Activated T-cell treated with anti-CD3 and anti-CD28 coated beads, Interleukin-2, amount 50 U/mL, for 1 hour (primary cell): ENCODE measurements around the gene MTHFD1.

ENCODE experiments used
- DNase-seq: peaks from one replicate; pipeline ENCODE4 v3.0.0-alpha.2; 2020

Gene MTHFD1

DNA sequence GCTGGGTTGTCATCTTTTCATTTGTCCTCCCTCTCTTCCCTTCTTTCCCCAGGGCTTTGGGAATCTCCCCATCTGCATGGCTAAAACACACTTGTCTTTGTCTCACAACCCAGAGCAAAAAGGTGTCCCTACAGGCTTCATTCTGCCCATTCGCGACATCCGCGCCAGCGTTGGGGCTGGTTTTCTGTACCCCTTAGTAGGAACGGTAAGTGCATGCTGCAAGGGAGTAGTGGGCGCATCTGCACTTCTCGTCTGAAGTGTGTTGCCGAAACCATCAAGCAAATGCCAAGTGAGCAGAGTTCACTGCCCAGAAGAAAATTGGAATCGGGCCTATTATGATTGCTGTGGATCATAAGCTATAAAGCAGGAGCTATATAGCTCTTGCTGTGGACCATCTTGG is 66.5 kb downstream of the MTHFD1 start:
- no peak for DNase-seq

DNA sequence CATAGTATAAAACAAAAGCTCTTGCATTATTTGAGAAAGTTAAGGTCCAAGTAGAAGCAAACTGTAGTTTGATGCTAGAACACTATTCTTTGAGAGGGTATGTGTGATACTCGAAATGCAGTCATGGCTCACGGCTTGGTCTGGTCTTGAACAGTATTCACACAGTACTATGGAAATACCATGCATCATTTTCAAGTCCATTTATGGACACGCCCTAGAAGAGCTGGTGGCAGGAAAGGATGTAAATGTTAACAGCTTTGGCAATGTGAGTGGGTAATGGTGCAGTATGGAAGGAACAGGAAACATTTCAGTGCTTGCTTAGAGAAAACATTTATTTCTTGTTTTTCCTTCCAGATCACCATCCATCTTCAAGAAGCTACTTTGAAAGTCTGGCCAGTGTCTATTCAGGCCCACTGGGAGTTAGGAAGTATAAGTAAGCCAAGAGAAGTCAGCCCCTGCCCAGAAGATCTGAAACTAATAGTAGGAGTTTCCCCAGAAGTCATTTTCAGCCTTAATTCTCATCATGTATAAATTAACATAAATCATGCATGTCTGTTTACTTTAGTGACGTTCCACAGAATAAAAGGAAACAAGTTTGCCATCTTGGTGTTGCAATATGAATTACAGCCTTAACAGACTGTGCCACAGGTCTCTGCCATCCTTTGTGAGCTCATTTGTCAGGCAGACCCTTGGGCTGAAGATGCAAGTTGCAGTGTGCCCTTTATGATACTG is 71.4 kb downstream of the MTHFD1 start:
- DNase-seq, result no peak

DNA sequence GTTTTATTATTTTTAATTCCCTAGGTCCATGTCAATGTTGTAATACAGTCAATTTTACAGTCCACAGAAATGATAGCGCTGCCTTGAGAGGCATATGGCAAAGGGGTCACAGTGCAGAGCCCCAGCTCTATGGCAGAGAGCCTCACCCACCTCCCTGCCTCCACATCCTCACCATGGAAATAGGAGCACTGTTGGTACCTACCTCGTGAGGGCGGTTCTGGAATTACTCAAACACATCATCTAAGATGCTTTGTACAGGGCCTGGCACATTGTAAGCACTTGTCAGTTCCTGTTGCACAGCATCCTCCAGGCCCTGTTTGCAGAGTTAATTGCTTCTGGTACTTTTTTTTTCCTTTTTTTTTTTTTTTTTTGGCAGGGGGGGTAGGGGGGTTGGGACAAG is 73.1 kb downstream of the MTHFD1 start:
- no peak for DNase-seq

DNA sequence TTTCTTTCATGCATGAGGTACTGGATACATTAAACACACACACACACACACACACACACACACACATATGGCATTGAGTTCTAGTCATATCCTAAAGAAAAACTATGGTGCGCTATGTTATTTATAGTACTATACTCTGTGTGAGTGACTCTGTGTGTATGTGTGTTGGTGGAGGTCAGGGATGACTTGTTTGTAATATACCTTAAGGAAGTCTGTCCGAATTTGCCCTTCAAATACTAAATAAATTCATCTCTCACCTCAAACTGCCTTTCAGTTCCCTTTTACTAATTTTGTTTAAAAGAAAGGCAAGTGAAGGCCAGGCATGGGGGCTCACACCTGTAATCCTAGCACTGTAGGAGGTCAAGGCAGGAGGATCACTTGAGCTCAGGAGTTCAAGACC is 75.0 kb downstream of the MTHFD1 start:
- DNase-seq, result no peak

DNA sequence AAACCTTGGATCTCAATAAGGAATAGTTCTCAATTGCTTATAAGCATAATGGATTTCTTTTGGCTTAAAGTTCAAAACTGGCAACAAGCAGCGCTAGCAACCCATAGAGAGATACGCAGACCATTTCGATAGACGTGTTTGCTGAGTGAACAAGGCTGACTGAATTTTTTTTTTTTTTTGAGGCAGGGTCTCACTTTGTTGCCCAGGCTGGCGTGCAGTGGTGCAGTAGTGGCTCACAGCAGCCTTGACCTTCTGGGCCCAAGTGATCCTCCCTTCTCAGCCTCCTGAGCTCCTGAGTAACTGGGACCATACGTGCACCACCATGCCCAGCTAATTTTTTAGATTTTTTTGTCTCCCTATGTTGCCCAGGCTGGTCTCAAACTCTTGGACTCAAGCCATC is 75.7 kb downstream of the MTHFD1 start:
- DNase-seq, result no peak

DNA sequence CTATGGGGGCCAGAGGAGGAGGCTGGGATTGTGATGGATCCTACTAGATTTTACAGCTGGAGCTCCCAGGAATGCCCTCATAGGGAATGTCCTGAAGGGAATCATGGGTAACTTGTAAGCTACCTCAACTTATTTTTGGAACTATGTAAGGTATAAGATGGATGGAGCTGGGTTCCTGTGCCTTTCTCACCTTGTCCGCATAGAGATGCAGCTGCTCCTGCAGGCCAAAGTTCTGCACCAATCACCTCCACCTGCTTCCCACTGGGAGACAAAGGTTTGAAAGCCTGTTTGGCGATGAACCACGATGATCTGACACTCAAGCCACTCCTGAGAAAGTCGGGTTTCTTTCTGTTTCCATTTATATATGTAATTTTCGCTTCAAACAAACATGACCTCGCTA is 76.5 kb downstream of the MTHFD1 start:
- no peak for DNase-seq

DNA sequence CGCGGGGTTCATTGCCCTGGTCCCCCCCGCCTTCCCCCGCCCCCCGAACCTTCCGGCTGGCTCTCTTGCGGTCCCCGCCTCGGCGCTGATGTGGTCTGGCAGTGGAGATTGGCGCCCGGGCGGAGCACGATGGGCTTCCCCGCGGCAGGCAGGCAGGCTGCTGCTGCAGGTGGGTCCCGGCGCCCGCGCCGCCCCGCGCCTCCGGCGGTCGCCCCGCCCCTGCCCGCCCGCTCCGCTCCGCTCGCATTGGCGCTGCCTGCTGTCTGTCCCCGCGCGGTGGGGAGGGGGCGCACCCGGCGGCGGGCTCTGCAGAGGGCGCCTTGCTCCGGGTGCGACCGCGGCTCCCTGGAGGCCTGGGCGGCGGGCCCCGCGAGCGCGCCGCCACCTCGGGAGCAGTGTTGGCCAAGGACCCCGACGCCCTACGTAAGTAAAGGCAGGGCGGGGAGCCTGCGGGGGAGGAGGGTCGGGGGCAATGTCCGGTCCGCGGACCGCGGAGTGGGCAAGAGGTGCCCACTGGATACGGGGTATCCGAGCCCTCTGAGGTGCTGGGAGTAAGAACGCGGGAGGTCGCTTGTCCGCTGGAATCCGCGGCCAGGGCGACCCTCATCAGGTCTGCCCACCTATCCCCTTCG is 77.2 kb downstream of the MTHFD1 start, which contains the start of gene AKAP5:
Gene AKAP5, plus strand, starts transcription at position 309 of the 632 bp plus-strand sequence. CDS start 2,896 bp downstream, outside the sequence.
- peak; percentile 72 for DNase-seq

DNA sequence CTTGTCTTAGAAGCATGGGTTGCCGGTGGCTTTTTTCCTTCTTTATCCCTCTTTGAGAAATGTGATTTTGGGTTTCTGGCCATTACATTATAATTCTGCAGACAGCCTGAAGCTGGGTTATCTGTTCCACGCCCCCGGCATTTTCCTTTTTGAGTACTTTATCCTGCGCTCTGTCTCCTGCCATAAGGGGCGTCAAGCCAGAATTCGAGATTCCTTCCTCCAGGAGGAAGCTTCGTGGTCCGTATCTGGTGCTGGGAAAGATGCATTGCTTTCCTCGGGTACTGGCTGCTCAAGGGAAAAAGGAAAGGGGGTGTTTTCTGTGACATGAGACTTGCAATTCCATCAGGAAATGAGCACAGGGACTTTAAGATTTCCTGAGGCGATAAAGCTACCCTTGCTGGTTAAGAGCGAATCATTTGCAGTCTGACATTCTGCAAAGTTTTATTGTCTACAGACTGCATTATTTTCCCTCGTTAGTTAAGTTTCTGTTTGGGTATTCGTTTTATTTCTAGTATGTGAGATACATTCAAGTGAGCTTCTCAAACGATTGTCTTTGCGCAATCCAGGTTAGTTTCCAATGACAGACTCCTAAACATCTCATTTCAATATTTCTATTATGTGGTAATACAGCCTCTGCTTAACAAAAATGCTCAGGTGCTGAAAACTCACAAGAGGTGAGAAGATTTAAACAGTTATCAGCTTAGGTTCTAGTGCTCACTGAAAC is 77.8 kb downstream of the MTHFD1 start:
- DNase-seq, result no peak

DNA sequence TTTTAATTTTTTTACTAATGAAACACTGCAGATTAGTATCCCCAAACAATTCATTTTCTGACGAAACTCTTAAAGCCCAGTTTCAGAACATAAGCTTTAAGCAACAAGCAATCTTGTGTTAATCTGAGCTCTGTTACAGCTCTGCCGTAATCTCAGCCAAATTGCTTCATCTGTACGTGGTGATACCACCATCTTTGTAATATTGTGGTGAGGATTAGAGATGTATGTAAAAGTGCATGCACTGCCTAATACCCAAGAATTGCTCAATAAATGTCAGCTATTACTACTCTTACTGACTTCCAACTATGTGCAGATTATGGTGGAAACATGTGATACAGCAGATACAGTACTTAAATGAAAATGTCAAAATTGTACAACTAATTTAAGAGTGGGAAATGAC is 78.9 kb downstream of the MTHFD1 start:
- DNase-seq, result no peak

DNA sequence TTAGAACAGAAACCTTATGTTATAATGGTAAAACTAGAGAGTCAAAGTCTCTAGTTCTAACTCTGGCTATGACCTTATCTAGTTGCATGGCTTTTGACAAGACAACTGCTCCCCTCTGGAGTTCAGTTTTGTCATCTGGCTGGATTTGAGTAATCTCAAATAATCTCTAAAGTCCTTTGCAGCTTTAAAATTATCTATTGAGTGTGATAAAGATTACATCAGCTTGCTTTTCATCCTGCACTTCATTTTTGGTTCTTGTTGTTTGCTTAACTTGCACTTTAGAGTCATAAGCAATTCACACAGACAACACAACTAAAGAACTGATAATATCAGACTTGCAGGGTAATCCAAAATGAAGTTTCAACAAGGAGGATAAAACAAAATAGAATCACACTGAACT is 79.4 kb downstream of the MTHFD1 start:
- DNase-seq, result no peak

DNA sequence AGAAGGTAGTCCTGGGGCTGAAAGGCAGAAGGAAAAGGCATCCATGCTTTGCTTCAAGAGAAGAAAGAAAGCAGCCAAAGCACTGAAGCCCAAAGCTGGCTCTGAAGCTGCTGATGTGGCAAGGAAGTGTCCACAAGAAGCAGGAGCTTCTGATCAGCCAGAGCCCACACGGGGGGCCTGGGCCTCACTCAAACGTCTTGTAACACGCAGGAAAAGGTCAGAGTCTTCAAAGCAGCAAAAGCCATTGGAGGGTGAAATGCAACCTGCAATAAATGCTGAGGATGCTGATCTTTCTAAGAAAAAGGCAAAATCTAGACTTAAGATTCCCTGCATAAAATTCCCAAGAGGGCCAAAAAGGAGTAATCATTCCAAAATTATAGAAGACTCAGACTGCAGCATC is 80.3 kb downstream of the MTHFD1 start:
- no peak for DNase-seq

DNA sequence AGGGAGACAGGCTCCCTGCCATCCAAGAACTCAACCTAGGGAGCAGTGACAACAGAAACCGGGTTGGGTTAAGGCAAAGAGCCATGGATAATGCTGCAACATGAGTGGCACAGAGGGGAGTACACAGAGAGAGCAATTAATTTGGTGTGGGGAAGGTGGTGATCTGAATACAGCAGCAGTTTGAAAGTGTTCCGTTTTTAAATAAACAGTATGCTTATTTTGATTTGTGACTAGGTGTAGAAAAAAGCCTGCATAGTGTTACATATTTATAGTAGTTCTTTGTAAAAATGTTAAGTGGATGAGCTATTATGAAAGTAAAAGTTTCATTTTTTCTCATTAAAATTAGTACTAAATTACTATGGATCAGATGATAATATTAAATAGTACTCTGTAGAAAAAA is 85.9 kb downstream of the MTHFD1 start:
- no peak for DNase-seq

DNA sequence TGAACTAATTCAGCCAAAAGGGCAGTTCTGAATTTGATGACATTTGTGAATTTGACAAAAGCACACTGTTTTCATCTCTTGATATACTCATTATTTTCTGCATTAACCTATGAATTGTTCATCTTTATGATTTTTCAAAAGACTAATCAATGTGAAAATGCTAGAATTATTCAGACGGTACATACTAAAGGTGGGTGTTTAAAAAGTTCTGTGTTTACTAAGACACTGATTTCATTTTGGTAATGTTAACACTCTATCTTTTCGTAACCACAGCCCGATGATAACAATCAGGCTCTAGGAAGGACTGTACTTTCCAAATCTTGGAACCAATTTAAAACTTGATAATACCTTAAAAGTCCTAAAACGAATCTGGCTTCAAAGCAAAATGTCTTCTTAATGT is 86.5 kb downstream of the MTHFD1 start:
- no peak for DNase-seq

DNA sequence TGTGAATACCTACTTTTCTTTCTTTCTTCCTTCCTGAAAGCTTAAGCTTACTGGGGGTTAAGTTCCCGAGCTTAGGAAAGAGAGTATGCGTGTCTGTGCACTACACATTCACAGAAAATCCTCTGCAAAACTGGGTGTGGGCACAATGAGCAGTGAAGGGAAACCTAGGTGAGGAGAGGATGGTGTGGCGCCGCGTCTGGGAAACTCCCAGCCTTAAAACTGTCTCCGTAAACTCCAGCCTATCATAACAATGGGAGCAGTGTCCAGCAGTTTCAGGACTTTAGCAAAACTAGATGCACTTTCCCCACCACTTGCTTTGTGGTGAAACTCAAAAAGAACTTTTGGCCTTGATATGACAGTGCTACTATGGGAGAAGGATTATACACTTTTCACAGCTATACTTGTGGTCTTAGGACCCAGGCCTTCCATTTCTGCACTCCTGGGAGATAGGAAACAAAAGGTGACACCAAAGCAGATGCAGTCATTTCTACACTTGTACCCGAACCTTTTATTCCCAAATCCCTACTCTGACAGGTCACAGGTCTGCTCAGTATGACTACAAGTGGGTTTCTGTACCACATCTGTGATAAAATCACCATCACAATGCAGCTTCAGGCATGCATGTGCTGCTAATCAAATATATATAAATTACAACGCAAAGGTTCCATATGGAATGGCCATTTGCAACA is 87.6 kb downstream of the MTHFD1 start:
- no peak for DNase-seq

DNA sequence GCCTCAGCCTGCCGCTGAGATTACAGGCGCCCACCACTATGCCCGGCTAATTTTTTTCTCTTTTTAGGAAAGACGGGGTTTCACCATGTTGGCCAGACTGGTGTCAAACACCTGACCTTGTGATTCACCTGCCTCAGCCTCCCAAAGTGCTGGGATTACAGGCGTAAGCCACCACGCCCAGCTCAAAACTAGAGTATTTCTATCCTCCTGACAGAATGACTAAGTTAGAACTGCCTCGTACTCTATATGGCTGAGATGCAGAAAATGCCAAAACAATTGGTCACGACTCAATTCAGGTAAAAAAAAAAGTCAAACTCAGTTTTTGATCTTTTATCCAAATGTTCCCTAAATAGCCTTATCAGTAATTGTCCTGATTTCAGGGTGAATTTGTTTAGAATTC is 88.3 kb downstream of the MTHFD1 start:
- no peak for DNase-seq

DNA sequence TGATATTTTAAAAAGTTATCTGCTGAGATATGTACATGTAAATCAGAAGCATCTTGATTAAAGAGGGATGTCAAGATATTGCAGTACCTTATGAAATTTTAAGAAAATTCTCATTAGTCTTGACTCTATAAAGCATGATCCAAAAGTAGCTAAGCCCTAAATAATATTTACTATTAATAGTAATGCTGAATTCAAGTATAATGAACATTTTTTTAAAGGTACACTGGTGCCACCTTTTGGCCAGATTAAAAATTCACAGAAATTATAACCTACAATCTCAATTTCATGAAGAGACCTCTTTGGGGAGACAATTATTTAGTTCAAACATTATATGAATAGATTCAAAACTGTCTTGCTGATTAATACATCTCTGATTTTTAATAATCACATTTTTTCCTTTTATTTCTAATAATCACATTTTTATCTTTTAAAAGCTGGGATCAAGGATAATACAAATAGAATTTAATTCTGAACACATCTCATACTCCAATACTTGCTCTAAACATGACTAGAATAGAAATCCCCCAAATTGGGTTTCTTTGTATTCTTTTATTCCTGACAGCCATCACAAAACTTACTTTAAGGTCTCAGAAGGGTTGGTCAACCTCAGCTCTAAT is 90.6 kb downstream of the MTHFD1 start:
- no peak for DNase-seq

DNA sequence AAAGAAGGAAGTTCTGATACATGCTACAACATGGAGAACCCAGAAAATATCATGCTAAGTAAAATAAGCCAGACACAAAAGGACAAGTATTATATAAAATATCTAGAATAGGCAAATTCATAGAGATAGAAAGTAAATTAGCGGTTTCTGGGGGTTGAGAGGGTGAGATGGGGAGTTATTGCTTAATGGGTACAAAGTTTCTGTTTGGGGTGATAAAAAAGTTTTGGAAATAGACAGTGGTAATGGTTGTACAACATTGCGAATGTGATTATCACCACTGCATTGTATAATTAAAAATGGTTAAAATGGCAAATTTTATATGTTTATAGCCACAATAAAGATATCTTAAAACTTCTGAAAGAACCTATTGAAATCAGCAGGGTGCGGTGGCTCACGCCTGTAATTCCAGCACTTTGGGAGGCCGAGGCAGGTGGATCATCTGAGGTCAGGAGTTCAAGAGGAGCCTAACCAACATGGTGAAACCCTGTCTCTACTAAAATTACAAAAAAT is 100.5 kb downstream of the MTHFD1 start:
- no peak for DNase-seq

DNA sequence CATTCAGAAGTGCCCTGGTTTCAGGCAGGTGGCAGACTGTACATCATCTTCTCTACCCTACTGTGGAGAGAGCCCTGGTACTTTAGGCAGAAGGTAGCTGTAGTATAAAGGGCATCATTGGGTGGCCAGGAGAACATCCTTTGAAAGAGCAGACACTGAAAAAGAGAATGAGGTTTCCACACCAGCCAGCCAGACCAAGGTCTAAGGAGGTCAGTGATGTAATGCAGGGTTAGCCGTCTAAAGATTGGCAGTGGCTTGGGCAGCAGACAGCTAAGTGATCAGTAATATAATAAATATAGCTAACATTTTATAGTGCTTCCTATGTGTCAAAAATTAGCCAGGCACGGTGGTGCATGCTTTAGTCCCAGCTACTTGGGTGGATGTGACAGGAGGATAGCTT is 103.5 kb downstream of the MTHFD1 start:
- no peak for DNase-seq

DNA sequence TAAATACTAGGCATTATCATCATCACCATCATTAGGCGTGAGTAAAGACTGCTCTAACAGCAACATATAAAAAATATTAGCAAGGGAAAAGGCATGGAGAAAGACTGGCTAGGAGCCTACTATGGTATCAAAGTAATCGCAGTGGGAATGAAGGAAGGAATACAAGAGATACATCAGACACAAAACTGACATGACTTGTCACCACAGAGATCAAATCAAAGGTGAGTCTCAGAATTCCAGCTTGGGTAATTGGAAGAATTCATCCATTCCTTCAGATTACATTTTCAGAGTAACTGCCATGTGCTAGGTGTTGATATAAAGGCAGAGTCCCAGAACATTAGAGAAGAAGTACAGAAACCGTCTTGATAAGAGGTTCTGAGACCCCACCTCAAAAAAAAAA is 105.3 kb downstream of the MTHFD1 start:
- no peak for DNase-seq

DNA sequence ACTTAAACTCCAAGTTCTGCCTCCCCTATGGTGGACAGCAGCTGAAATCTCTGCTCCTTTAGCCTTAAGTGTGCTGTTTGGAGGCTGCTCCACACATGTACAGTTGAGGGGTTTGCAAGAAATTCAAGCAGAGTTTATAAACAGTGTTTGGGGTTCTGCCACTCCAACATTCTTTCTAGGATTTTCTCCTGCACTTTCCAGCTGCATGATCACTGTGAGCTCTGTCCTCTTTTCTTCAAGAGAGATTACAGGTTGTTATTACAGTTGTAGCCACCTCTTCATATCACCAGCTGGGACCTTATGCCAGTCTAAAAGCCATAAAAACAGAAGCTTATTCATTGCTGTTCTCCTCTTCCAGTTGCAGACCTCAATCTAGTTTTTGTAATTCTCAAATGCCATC is 107.1 kb downstream of the MTHFD1 start:
- no peak for DNase-seq

DNA sequence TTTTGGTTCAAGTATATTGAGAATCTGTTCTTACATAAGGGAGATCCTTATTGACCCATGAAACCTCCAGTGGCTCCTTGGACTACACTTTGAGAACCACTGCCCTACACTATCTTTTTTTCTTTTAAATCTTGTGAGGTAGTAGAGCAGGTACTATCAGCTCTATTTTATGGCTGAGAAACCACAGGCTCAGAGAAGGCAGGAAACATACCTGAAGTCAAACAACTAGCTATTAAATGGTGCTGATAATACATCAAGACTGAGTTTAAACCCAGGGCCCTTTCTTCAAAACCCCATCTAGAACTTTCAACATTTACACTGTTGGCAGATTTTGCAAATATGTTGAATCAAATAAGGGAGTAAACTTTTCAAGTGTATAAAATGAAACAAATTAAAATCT is 108.6 kb downstream of the MTHFD1 start:
- DNase-seq, result no peak

DNA sequence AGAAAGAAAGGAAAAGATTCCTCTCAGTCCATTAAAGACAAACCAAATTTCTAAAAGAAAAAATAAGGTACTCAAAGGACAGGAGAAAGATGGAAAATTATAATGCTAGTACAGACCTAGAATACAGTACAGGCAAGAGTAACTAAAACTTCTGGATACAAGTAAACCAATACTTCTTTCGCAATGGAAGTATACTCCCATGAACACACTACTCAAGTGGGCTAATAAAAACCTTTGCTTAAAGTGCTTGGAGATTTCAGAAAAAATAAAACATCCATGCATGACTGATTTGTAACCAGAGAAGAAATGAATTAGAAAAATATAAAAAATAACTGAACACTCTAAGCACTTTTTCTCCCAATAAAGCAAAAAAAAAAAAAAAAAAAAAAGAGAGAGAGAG is 111.9 kb downstream of the MTHFD1 start:
- no peak for DNase-seq
